Loucy (cell line): ENCODE measurements around the gene IFNA1.

ENCODE experiments used
- H2AFZ ChIP-seq: fragments of 200-600 bp; sonication (generic); 2 replicates; pipeline ENCODE4 v1.6.0; 2016; ENCODE audit warnings: antibody characterized with exemption, mild to moderate bottlenecking, low read length, moderate library complexity
- H3F3A ChIP-seq: fragments of 200-600 bp; 2 replicates; pipeline ENCODE4 v1.6.0; 2016; ENCODE audit warnings: antibody characterized with exemption, low read depth, mild to moderate bottlenecking
- H3K27me3 ChIP-seq: fragments of 200-600 bp; sonication (generic); 2 replicates; pipeline ENCODE4 v1.6.1; 2014; ENCODE audit warnings: low read length, mild to moderate bottlenecking; ENCODE audit not compliant: insufficient read depth, poor library complexity, severe bottlenecking
- H3K36me3 ChIP-seq: fragments of 200-600 bp; sonication (generic); 2 replicates; pipeline ENCODE4 v1.6.1; 2016; ENCODE audit warnings: low read length; ENCODE audit not compliant: insufficient read depth
- H3K4me1 ChIP-seq: fragments of 200-600 bp; sonication (generic); 2 replicates; pipeline ENCODE4 v1.5.1; 2014; ENCODE audit warnings: low read length, mild to moderate bottlenecking; ENCODE audit not compliant: insufficient read depth, poor library complexity, severe bottlenecking
- H3K4me2 ChIP-seq: fragments of 200-600 bp; sonication (generic); 2 replicates; pipeline ENCODE4 v1.6.0; 2014; ENCODE audit warnings: antibody characterized with exemption, low read length, low read depth, mild to moderate bottlenecking; ENCODE audit not compliant: poor library complexity, severe bottlenecking
- H3K4me3 ChIP-seq: fragments of 200-600 bp; sonication (generic); 2 replicates; pipeline ENCODE4 v1.5.1; 2014; ENCODE audit warnings: low read length, mild to moderate bottlenecking, mixed read lengths; ENCODE audit not compliant: poor library complexity, severe bottlenecking
- H3K79me2 ChIP-seq: fragments of 200-600 bp; sonication (generic); 2 replicates; pipeline ENCODE4 v1.6.1; 2014; ENCODE audit warnings: low read length; ENCODE audit not compliant: insufficient read depth
- H3K9ac ChIP-seq: fragments of 200-600 bp; sonication (generic); 2 replicates; pipeline ENCODE4 v1.6.0; 2014; ENCODE audit warnings: mild to moderate bottlenecking, low read depth, low read length, moderate library complexity; ENCODE audit not compliant: poor library complexity, severe bottlenecking
- H3K9me2 ChIP-seq: fragments of 200-600 bp; sonication (generic); replicated peaks from 2 replicates; pipeline ENCODE4 v1.6.1; 2016; ENCODE audit warnings: low read depth, low read length, mixed read lengths
- H3K9me3 ChIP-seq: fragments of 200-600 bp; sonication (generic); 2 replicates; pipeline ENCODE4 v1.6.1; 2014; ENCODE audit warnings: mild to moderate bottlenecking, antibody characterized with exemption, low read length, low read depth; ENCODE audit not compliant: insufficient read depth
- H4K20me1 ChIP-seq: fragments of 200-600 bp; sonication (generic); 2 replicates; pipeline ENCODE4 v1.6.0; 2014; ENCODE audit warnings: antibody characterized with exemption, low read length, mild to moderate bottlenecking; ENCODE audit not compliant: insufficient read depth, poor library complexity, severe bottlenecking
- EZH2phosphoT487 ChIP-seq: fragments of 200-600 bp; IDR thresholded peaks from 2 replicates; pipeline ENCODE4 v1.6.1; 2018; ENCODE audit warnings: antibody characterized with exemption, mild to moderate bottlenecking, moderate library complexity, borderline replicate concordance
- TF ChIP-seq, protein P1 (sequence below): fragments of 200-600 bp; sonication (generic); conservative IDR thresholded peaks from 2 replicates; pipeline ENCODE4 v1.5.1; 2014; ENCODE audit warnings: mild to moderate bottlenecking, antibody characterized with exemption, low read length

The IFNA1 gene

DNA sequence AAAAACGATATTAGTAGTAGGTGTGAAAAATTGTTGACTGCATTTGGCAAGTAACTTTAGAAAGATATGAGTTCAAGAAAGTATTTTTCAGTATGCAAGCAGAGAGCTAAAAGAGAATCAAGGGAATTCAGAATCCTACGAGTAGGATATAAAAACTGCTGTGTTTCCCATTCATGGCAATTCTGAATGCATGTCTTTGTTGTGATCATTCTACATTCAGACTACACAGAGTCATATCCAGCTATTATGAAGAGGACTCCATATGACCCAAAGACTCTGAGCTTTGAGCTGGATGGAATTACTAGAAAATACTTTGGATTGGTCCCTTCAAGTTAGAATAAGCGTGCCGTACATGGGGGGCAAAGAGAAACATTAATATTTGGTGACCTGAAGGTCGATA lies 29.9 kb downstream of the IFNA1 start:
- Histone ChIP-seq H3K27me3 (no peaks in the 10 kb centered on the region), H2AFZ (no peak overlapping the region), H4K20me1 (no peaks in the 10 kb centered on the region), H3K9me3 (no peaks in the 10 kb centered on the region), H3K4me2 (no peak overlapping the region), H3K79me2 (no peaks in the 10 kb centered on the region), H3K36me3 (no peaks in the 10 kb centered on the region), H3F3A (no peaks in the 10 kb centered on the region), H3K4me3 (no peak overlapping the region), H3K9me2 (no peaks in the 10 kb centered on the region), H3K9ac (no peak overlapping the region), H3K4me1 (no peaks in the 10 kb centered on the region)
- TF ChIP-seq, protein P1, sequence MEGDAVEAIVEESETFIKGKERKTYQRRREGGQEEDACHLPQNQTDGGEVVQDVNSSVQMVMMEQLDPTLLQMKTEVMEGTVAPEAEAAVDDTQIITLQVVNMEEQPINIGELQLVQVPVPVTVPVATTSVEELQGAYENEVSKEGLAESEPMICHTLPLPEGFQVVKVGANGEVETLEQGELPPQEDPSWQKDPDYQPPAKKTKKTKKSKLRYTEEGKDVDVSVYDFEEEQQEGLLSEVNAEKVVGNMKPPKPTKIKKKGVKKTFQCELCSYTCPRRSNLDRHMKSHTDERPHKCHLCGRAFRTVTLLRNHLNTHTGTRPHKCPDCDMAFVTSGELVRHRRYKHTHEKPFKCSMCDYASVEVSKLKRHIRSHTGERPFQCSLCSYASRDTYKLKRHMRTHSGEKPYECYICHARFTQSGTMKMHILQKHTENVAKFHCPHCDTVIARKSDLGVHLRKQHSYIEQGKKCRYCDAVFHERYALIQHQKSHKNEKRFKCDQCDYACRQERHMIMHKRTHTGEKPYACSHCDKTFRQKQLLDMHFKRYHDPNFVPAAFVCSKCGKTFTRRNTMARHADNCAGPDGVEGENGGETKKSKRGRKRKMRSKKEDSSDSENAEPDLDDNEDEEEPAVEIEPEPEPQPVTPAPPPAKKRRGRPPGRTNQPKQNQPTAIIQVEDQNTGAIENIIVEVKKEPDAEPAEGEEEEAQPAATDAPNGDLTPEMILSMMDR = no peak
- no peak for TF ChIP-seq EZH2phosphoT487

DNA sequence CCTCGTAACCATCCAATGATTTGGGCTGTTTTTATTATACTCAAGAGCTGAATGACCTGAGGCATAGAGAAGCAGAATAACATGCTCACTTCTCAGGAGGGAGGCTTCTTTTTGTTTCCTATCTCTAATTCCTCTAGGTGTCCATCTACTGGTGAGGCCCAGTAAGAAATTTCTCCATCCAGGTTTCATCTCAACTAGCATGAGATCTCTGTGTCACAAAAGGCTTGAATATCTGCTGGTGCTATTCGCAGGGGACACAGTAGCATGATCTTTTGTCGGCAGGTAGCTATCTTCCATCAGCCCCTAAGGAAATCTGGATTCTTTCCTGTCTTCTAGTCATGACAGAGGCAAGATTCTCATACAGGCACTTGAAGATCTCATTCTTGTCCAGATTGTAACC lies 33.0 kb downstream of the IFNA1 start:
- H3K79me2 ChIP-seq = no peaks in the 10 kb centered on the region
- H3K9ac ChIP-seq = no peak overlapping the region
- H3K4me2 ChIP-seq = no peak overlapping the region
- H4K20me1 ChIP-seq = no peaks in the 10 kb centered on the region
- H3K4me1 ChIP-seq = no peaks in the 10 kb centered on the region
- H3F3A ChIP-seq = no peaks in the 10 kb centered on the region
- H3K36me3 ChIP-seq = no peaks in the 10 kb centered on the region
- H3K9me3 ChIP-seq = no peaks in the 10 kb centered on the region
- no peak overlapping the region for H2AFZ ChIP-seq
- TF ChIP-seq EZH2phosphoT487 = no peak
- TF ChIP-seq, protein P1 = peak; percentile 34
- no peak overlapping the region for H3K4me3 ChIP-seq
- no peaks in the 10 kb centered on the region for H3K9me2 ChIP-seq
- H3K27me3 ChIP-seq = no peaks in the 10 kb centered on the region

GRCh38 chr9:21477466-21477865 lies 37.2 kb downstream of the IFNA1 start:
- no peak overlapping the region for H3K4me2 ChIP-seq

More at GRCh38 chr9:21477466-21477865, 37.2 kb downstream of the IFNA1 start:
- TF ChIP-seq, protein P1 = no peak
- TF ChIP-seq EZH2phosphoT487 = no peak
- Histone ChIP-seq H2AFZ (no peak overlapping the region), H3K36me3 (no peaks in the 10 kb centered on the region), H3K4me3 (no peak overlapping the region), H3K9me3 (no peaks in the 10 kb centered on the region), H3K4me1 (no peaks in the 10 kb centered on the region), H3F3A (no peaks in the 10 kb centered on the region), H3K27me3 (no peaks in the 10 kb centered on the region), H3K9ac (no peak overlapping the region), H4K20me1 (no peaks in the 10 kb centered on the region), H3K9me2 (no peaks in the 10 kb centered on the region), H3K79me2 (no peaks in the 10 kb centered on the region)
